HCT116 (cell line): ENCODE data around the gene SH3TC2. TPM values are rescaled to one million over a fixed set of nuclear protein-coding genes. Genes with fewer than 3 reads are reported as not detected.

Experiments used
- ATAC-seq: fragments of 200-7000 bp; cut with Tn5 transposase; 2 replicates; pipeline ENCODE4 v1.9.1; 2020; ENCODE audit warnings: mild to moderate bottlenecking, moderate library complexity
- BruUV-seq: library from RNA; stranded (reverse); fragments of 400-500 nt; replicated peaks from 2 replicates; lab custom pipeline; 2021; lab: Mats Ljungman, UMichigan
- CTCF ChIA-PET: fragments of 300-600 bp; sonication (Branson Sonifier 250); formaldehyde crosslinking; loops from one replicate; lab custom pipeline; 2021; ENCODE audit warnings: antibody characterized with exemption; lab: Charles Lee
- POLR2A ChIA-PET: fragments of 300-600, 350-600 bp; sonication (Branson Sonifier 250); formaldehyde crosslinking; loops from one replicate; lab custom pipeline; 2021; ENCODE audit warnings: antibody characterized with exemption; lab: Charles Lee
- RAD21 ChIA-PET, 2 experiments: fragments of 300-600 bp; sonication (Branson Sonifier 250); formaldehyde crosslinking; loops; one replicate each; lab custom pipeline; 2023; ENCODE audit warnings: low total read pairs in 2 of 2; ENCODE audit not compliant: uncharacterized antibody in 2 of 2, unreplicated experiment in 2 of 2, low non-redundant PET in 1 of 2; lab: Charles Lee
- DNase-seq: peaks from one replicate; pipeline ENCODE4 v3.0.0-alpha.2; 2010; ENCODE audit warnings: low read depth, low spot score
- H2AFZ ChIP-seq: fragments of 200-600 bp; shearing (Covaris generic), sonication (generic); 2 replicates; pipeline ENCODE4 v1.6.1; 2017; ENCODE audit warnings: low read depth, mixed run types, mixed read lengths, antibody characterized with exemption, low read length; ENCODE audit not compliant: poor library complexity, severe bottlenecking
- H3K27ac ChIP-seq: 2 replicates; pipeline ENCODE4 v1.5.1; 2012; ENCODE audit warnings: low read depth, low read length
- H3K27me3 ChIP-seq: fragments of 200-600 bp; sonication (generic); 2 replicates; pipeline ENCODE4 v1.6.1; 2016; ENCODE audit warnings: mixed run types, low read length, mixed read lengths; ENCODE audit not compliant: insufficient read depth
- H3K36me3 ChIP-seq, 2 experiments: fragments of 200-500 bp in 1 of 2; fragments of 200-600 bp in 1 of 2; sonication (Bioruptor generic) in 1 of 2; sonication (generic) in 1 of 2; 2 replicates each; pipeline versions ENCODE4 v1.5.1 to v1.6.1; 2014 to 2016; ENCODE audit warnings: low read length in 2 of 2, inconsistent platforms in 1 of 2, mixed read lengths in 1 of 2, mixed run types in 1 of 2; ENCODE audit not compliant: insufficient read depth in 2 of 2, control insufficient read depth in 1 of 2
- H3K4me1 ChIP-seq, 2 experiments: fragments of 200-600 bp in 1 of 2; sonication (generic) in 1 of 2; 2 replicates each; pipeline versions ENCODE4 v1.5.1 to v1.6.1; 2012 to 2017; ENCODE audit warnings: low read length in 2 of 2, inconsistent platforms in 1 of 2, mild to moderate bottlenecking in 1 of 2, mixed read lengths in 1 of 2, mixed run types in 1 of 2, moderate library complexity in 1 of 2; ENCODE audit not compliant: insufficient read depth in 2 of 2, control insufficient read depth in 1 of 2
- H3K4me2 ChIP-seq: fragments of 200-600 bp; sonication (generic); 2 replicates; pipeline ENCODE4 v1.6.1; 2017; ENCODE audit warnings: mixed run types, low read length, mixed read lengths
- H3K4me3 ChIP-seq, 2 experiments: fragments of 200-600 bp in 1 of 2; sonication (generic) in 1 of 2; replicated peaks in 1 of 2; 2 replicates each; pipeline ENCODE4 v1.5.1; 2011 to 2016; ENCODE audit warnings: low read length in 2 of 2, control low read depth in 1 of 2, low read depth in 1 of 2, mild to moderate bottlenecking in 1 of 2, mixed read lengths in 1 of 2, mixed run types in 1 of 2
- H3K79me2 ChIP-seq: fragments of 200-600 bp; sonication (generic); 2 replicates; pipeline ENCODE4 v1.6.1; 2017; ENCODE audit warnings: mild to moderate bottlenecking, mixed run types, low read length, moderate library complexity, mixed read lengths; ENCODE audit not compliant: insufficient read depth
- H3K9ac ChIP-seq: fragments of 200-600 bp; sonication (generic); 2 replicates; pipeline ENCODE4 v1.6.1; 2016; ENCODE audit warnings: low read length, mixed read lengths
- H3K9me2 ChIP-seq: fragments of 200-600 bp; sonication (generic), shearing (Covaris generic); 2 replicates; pipeline ENCODE4 v1.6.1; 2017; ENCODE audit warnings: mixed run types, mild to moderate bottlenecking, moderate library complexity; ENCODE audit not compliant: insufficient read depth
- H3K9me3 ChIP-seq, 2 experiments: fragments of 200-500 bp in 1 of 2; fragments of 200-600 bp in 1 of 2; sonication (Bioruptor generic) in 1 of 2; sonication (generic) in 1 of 2; 2 replicates each; pipeline ENCODE4 v1.6.1; 2014 to 2017; ENCODE audit warnings: low read length in 2 of 2, mixed read lengths in 2 of 2, inconsistent platforms in 1 of 2, low read depth in 1 of 2, mild to moderate bottlenecking in 1 of 2, mixed run types in 1 of 2, moderate library complexity in 1 of 2; ENCODE audit not compliant: control insufficient read depth in 1 of 2, insufficient read depth in 1 of 2
- H4K20me1 ChIP-seq: fragments of 200-600 bp; sonication (generic), shearing (Covaris generic); 2 replicates; pipeline ENCODE4 v1.6.1; 2017; ENCODE audit warnings: mixed run types, mild to moderate bottlenecking, moderate library complexity; ENCODE audit not compliant: insufficient read depth
- CBX3 ChIP-seq: IDR thresholded peaks from 2 replicates; pipeline ENCODE4 v1.6.1; 2012; ENCODE audit warnings: low read depth
- CEBPB ChIP-seq: IDR thresholded peaks from 2 replicates; pipeline ENCODE4 v1.6.1; 2012; ENCODE audit warnings: low read depth
- EGR1 ChIP-seq: IDR thresholded peaks from 2 replicates; pipeline ENCODE4 v1.6.1; 2012; ENCODE audit warnings: low read depth
- ELF1 ChIP-seq: IDR thresholded peaks from 2 replicates; pipeline ENCODE4 v1.6.1; 2012; ENCODE audit warnings: low read depth, borderline replicate concordance
- EZH2 ChIP-seq: fragments of 200-600 bp; sonication (generic); IDR thresholded peaks from 2 replicates; pipeline ENCODE4 v1.6.1; 2017; ENCODE audit warnings: antibody characterized with exemption, mixed run types
- EZH2phosphoT487 ChIP-seq: fragments of 200-600 bp; IDR thresholded peaks from 2 replicates; pipeline ENCODE4 v1.6.1; 2018; ENCODE audit warnings: antibody characterized with exemption, borderline replicate concordance
- POLR2AphosphoS5 ChIP-seq: IDR thresholded peaks from 2 replicates; pipeline ENCODE4 v1.6.1; 2011; ENCODE audit warnings: mild to moderate bottlenecking, low read depth, low read length, moderate library complexity
- RAD21 ChIP-seq: IDR thresholded peaks from 2 replicates; pipeline ENCODE4 v1.6.1; 2012; ENCODE audit warnings: low read depth, mild to moderate bottlenecking
- SP1 ChIP-seq: IDR thresholded peaks from 2 replicates; pipeline ENCODE4 v1.6.1; 2012; ENCODE audit warnings: low read depth
- TCF7L2 ChIP-seq: IDR thresholded peaks from 2 replicates; pipeline ENCODE4 v1.7.0; 2011; ENCODE audit warnings: borderline replicate concordance, inconsistent platforms; ENCODE audit not compliant: insufficient read depth, insufficient read length; ENCODE audit errors: extremely low read depth
- ZFX ChIP-seq: fragments of 450-650 bp; IDR thresholded peaks from 2 replicates; pipeline ENCODE4 v1.6.1; 2017
- ZNF274 ChIP-seq: fragments of 200-500 bp; sonication (Bioruptor generic); IDR thresholded peaks from 2 replicates; pipeline ENCODE4 v1.6.1; 2014; ENCODE audit warnings: mild to moderate bottlenecking, low read depth, low read length, inconsistent platforms
- intact Hi-C: fragments of 100-400 bp; cut with micrococcal nuclease; formaldehyde crosslinking; loops from 2 replicates; pipeline ENCODE4 v1.10.0; 2022
- total RNA-seq: library from RNA; stranded (reverse); gene quantifications from one replicate; pipeline ENCODE4 v1.2.1, GENCODE V29; 2021; ENCODE audit not compliant: unreplicated experiment
- TF ChIP-seq, protein P1 (sequence below): IDR thresholded peaks from 2 replicates; pipeline ENCODE4 v1.6.1; 2012
- TF ChIP-seq, protein P2 (sequence below): IDR thresholded peaks from 2 replicates; pipeline ENCODE4 v1.6.1; 2011; ENCODE audit warnings: mild to moderate bottlenecking, low read length, moderate library complexity; ENCODE audit not compliant: insufficient replicate concordance; ENCODE audit errors: extremely low read depth
- TF ChIP-seq, protein P3 (sequence below), 3 experiments: fragments of 200-600 bp in 1 of 3; sonication (generic) in 1 of 3; IDR thresholded peaks in 2 of 3; conservative IDR thresholded peaks in 1 of 3; 2 replicates each; pipeline ENCODE4 v1.5.1; 2012 to 2017; ENCODE audit warnings: low read depth in 2 of 3, low read length in 2 of 3, antibody characterized with exemption in 1 of 3, borderline replicate concordance in 1 of 3, control low read depth in 1 of 3, mild to moderate bottlenecking in 1 of 3, mixed read lengths in 1 of 3, mixed run types in 1 of 3, moderate library complexity in 1 of 3; ENCODE audit not compliant: insufficient read depth in 1 of 3
- TF ChIP-seq, protein P4 (sequence below): IDR thresholded peaks from 2 replicates; pipeline ENCODE4 v1.6.1; 2012

SH3TC2 gene
- total RNA-seq, 1 experiment from 2014 or later: 12.8 TPM

DNA sequence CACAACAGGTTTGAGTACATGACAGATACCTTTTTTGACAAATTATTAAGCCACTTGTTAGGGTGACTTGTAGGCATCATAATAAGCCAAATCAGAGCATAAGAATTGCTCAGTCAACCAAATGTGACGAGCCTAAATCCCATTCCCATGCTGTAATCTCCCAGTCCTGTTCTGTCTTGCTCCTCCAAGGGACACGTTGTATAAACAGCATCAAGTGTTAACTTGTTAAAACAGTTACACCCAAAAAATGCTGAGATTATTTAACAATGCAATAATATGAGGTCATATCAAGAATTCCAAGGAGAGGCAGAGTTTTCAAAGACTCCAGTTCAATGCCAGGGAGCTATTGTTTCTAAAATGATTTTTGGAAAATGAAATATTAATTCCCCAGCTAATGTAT is 76.2 kb downstream of the SH3TC2 start:
- Histone ChIP-seq H3K4me2 (no peak overlapping the region), H3K4me1 (peaks cover 12 to 45% of the 10 kb centered on the region in 2 experiments), H3K9me3 (no peaks in the 10 kb centered on the region), H3K79me2 (no peaks in the 10 kb centered on the region), H4K20me1 (no peaks in the 10 kb centered on the region), H3K4me3 (no peak overlapping the region), H3K27me3 (no peaks in the 10 kb centered on the region), H3K27ac (no peak overlapping the region), H3K9ac (no peak overlapping the region), H2AFZ (no peak overlapping the region), H3K36me3 (no peaks in the 10 kb centered on the region), H3K9me2 (no peaks in the 10 kb centered on the region)
- intact Hi-C loops: no loop called here
- no TSS peak for BruUV-seq
- ATAC-seq (no peak), DNase-seq (no peak)
- TF ChIP-seq EZH2phosphoT487: no peak
- TF ChIP-seq ELF1: no peak
- TF ChIP-seq CBX3: no peak
- TF ChIP-seq EZH2: no peak
- no peak for TF ChIP-seq ZNF274
- TF ChIP-seq, protein P1, sequence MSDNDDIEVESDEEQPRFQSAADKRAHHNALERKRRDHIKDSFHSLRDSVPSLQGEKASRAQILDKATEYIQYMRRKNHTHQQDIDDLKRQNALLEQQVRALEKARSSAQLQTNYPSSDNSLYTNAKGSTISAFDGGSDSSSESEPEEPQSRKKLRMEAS: no peak
- ChIA-PET POLR2A (interaction anchor here (1.1 kb wide), 1 partner anchor 17 kb away, joined by 3 read pairs; no protein-coding TSS in a partner anchor), CTCF (no interaction called here), RAD21 (no interaction called here)

DNA sequence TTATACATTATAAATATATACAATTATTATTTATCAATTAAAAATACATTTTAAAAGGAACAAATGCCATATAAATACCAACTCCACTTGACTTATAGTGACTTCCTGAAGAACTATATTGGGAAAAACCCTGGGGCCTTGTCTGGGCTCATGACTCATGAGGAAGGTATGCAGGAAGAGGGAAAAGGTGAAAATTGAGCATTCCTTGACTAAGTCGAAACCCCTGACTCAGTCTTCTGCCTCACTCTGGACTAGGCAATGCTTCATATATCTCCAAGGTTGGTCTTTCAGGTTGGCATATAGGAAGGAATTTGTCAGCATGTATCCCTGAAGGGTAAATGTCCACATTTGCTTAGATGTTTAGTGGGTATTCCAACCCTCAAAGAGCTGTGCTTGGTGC is 78.5 kb downstream of the SH3TC2 start:
- POLR2A ChIA-PET: interaction anchor here (1.1 kb wide), 1 partner anchor 11 kb away, joined by 4 read pairs; no protein-coding TSS in a partner anchor
- Histone ChIP-seq H3K79me2 (no peaks in the 10 kb centered on the region), H3K9ac (peak overlapping the region; percentile 33), H3K36me3 (no peaks in the 10 kb centered on the region), H3K4me1 (peaks cover 12 to 57% of the 10 kb centered on the region in 2 experiments), H4K20me1 (no peaks in the 10 kb centered on the region), H2AFZ (no peak overlapping the region), H3K27me3 (no peaks in the 10 kb centered on the region), H3K9me2 (no peaks in the 10 kb centered on the region), H3K27ac (peak overlapping the region; percentile 36; the same call in 1 of the 2 replicates), H3K9me3 (no peaks in the 10 kb centered on the region), H3K4me3 (peak overlapping the region in 1 of 2 experiments; percentile 44; a peak in 2 of 4 replicates), H3K4me2 (peak overlapping the region; percentile 83)
- BruUV-seq: no TSS peak
- DNase-seq (peak; percentile 77), ATAC-seq (peak; percentile 87)
- RAD21 ChIA-PET: no interaction called here
- CTCF ChIA-PET: interaction anchor here (0.6 to 1.2 kb wide), 3 partner anchors 15 to 254 kb away, joined by 3 to 4 read pairs (median 4); no protein-coding TSS in a partner anchor
- intact Hi-C loops: no loop called here
- TF ChIP-seq CBX3: peak; percentile 62; the same call in 1 of the 2 replicates
- no peak for TF ChIP-seq EZH2phosphoT487
- TF ChIP-seq, protein P2, sequence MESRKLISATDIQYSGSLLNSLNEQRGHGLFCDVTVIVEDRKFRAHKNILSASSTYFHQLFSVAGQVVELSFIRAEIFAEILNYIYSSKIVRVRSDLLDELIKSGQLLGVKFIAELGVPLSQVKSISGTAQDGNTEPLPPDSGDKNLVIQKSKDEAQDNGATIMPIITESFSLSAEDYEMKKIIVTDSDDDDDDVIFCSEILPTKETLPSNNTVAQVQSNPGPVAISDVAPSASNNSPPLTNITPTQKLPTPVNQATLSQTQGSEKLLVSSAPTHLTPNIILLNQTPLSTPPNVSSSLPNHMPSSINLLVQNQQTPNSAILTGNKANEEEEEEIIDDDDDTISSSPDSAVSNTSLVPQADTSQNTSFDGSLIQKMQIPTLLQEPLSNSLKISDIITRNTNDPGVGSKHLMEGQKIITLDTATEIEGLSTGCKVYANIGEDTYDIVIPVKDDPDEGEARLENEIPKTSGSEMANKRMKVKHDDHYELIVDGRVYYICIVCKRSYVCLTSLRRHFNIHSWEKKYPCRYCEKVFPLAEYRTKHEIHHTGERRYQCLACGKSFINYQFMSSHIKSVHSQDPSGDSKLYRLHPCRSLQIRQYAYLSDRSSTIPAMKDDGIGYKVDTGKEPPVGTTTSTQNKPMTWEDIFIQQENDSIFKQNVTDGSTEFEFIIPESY: no peak
- no peak for TF ChIP-seq EGR1
- TF ChIP-seq ZNF274: no peak
- TF ChIP-seq, protein P3, sequence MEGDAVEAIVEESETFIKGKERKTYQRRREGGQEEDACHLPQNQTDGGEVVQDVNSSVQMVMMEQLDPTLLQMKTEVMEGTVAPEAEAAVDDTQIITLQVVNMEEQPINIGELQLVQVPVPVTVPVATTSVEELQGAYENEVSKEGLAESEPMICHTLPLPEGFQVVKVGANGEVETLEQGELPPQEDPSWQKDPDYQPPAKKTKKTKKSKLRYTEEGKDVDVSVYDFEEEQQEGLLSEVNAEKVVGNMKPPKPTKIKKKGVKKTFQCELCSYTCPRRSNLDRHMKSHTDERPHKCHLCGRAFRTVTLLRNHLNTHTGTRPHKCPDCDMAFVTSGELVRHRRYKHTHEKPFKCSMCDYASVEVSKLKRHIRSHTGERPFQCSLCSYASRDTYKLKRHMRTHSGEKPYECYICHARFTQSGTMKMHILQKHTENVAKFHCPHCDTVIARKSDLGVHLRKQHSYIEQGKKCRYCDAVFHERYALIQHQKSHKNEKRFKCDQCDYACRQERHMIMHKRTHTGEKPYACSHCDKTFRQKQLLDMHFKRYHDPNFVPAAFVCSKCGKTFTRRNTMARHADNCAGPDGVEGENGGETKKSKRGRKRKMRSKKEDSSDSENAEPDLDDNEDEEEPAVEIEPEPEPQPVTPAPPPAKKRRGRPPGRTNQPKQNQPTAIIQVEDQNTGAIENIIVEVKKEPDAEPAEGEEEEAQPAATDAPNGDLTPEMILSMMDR (IDR thresholded peaks at IDR 0.05 in 2 of 3, conservative IDR thresholded peaks at IDR 0.05 in 1 of 3; ENCODE audit: borderline replicate concordance in 1 of 3, insufficient read depth in 1 of 3, low read depth in 2 of 3, low read length in 2 of 3): no peak
- TF ChIP-seq POLR2AphosphoS5: peak; percentile 28; the same call in 1 of the 2 replicates
- no peak for TF ChIP-seq TCF7L2
- no peak for TF ChIP-seq EZH2
- no peak for TF ChIP-seq ZFX
- TF ChIP-seq RAD21: peak; percentile 6; the same call in 1 of the 2 replicates
- TF ChIP-seq CEBPB: peak; percentile 44; the same call in 1 of the 2 replicates
- TF ChIP-seq SP1: peak; percentile 80
- TF ChIP-seq, protein P4, sequence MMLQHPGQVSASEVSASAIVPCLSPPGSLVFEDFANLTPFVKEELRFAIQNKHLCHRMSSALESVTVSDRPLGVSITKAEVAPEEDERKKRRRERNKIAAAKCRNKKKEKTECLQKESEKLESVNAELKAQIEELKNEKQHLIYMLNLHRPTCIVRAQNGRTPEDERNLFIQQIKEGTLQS: no peak
